AG09319 (cell line): ENCODE results near the gene PTAR1.
A peak's percentile ranks its signal among the peaks of the same experiment; 100 is the strongest.
"Not testable (repeated sequence)": the region's sequence is repeated elsewhere in the genome, so short reads cannot be mapped to it uniquely, and the experiment has no call there.

Experiments used
- DNase-seq: peaks from one replicate; pipeline ENCODE4 v3.0.0-alpha.2; 2010; ENCODE audit warnings: low read depth; ENCODE audit errors: extremely low read depth
- CTCF ChIP-seq: IDR thresholded peaks from 2 replicates; pipeline ENCODE4 v1.5.1; 2011; ENCODE audit warnings: low read depth, mild to moderate bottlenecking, inconsistent platforms, low read length, moderate library complexity

Gene PTAR1

GRCh38 chr9:69797675-69798074, 37.9 kb upstream of the PTAR1 start:
- no peak for TF ChIP-seq CTCF
- no peak for DNase-seq

GRCh38 chr9:69794356-69794755, 34.5 kb upstream of the PTAR1 start:
- DNase-seq, result no peak
- TF ChIP-seq CTCF, result no peak

GRCh38 chr9:69785757-69786156, 25.9 kb upstream of the PTAR1 start:
- no peak for DNase-seq
- TF ChIP-seq CTCF, result peak; percentile 41

- no peak for TF ChIP-seq CTCF
Measured at GRCh38 chr9:69773258-69773657, 13.4 kb upstream of the PTAR1 start.

GRCh38 chr9:69771775-69772418, 12.1 kb upstream of the PTAR1 start:
- DNase-seq, result no peak
- TF ChIP-seq CTCF, result no peak

More at GRCh38 chr9:69773258-69773657, 13.4 kb upstream of the PTAR1 start:
- DNase-seq, result no peak

- no peak for TF ChIP-seq CTCF
- DNase-seq, result no peak
Measured at GRCh38 chr9:69768716-69769115, 8.9 kb upstream of the PTAR1 start.

GRCh38 chr9:69768101-69768500, 8.3 kb upstream of the PTAR1 start:
- no peak for DNase-seq
- no peak for TF ChIP-seq CTCF

- not testable (repeated sequence) for DNase-seq
Measured at GRCh38 chr9:69763862-69764261, 4.1 kb upstream of the PTAR1 start.
